Neuron (in vitro differentiated cells): ENCODE data around the gene SPDEF.

Experiments used
- H2AFZ ChIP-seq: one replicate; pipeline ENCODE4 v1.6.1; 2013; ENCODE audit warnings: low read depth, mild to moderate bottlenecking, inconsistent platforms, low read length, moderate library complexity
- H3K27me3 ChIP-seq: one replicate; pipeline ENCODE4 v1.6.1; 2013; ENCODE audit warnings: low read length; ENCODE audit not compliant: insufficient read depth
- H3K36me3 ChIP-seq: one replicate; pipeline ENCODE4 v1.6.1; 2013; ENCODE audit warnings: low read length; ENCODE audit not compliant: insufficient read depth
- H3K4me1 ChIP-seq: one replicate; pipeline ENCODE4 v1.6.1; 2013; ENCODE audit warnings: low read length; ENCODE audit not compliant: insufficient read depth
- H3K4me3 ChIP-seq: 2 replicates; pipeline ENCODE4 v1.5.1; 2013; ENCODE audit warnings: mild to moderate bottlenecking, low read length, moderate library complexity
- H3K9me3 ChIP-seq: one replicate; pipeline ENCODE4 v1.6.1; 2013; ENCODE audit warnings: low read length

SPDEF gene

DNA sequence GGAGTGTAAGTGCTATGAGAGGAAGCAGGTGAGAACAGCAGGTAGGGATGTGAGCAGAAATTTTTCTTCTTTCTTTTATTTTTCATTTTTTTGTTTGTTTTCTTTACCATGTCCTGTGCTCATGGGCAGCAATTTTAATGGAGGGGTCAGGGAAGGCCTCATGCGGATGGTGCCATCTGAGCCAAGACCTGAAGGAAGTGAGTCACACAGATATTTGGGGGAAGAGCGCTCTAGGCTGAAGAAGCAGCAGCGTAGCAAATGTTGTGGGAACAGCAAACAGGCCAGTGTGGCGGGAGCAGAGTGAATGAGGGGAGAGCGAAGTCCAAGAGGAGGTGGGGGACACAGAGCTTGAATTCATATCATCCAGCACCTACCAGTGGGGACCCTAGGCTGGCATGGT lies 12.7 kb downstream of the SPDEF start:
- H3K9me3 ChIP-seq: no peaks in the 10 kb centered on the region
- H3K4me3 ChIP-seq: no peak overlapping the region
- peaks cover 12% of the 10 kb centered on the region for H3K27me3 ChIP-seq
- H2AFZ ChIP-seq: no peak overlapping the region
- no peaks in the 10 kb centered on the region for H3K4me1 ChIP-seq
- no peaks in the 10 kb centered on the region for H3K36me3 ChIP-seq

DNA sequence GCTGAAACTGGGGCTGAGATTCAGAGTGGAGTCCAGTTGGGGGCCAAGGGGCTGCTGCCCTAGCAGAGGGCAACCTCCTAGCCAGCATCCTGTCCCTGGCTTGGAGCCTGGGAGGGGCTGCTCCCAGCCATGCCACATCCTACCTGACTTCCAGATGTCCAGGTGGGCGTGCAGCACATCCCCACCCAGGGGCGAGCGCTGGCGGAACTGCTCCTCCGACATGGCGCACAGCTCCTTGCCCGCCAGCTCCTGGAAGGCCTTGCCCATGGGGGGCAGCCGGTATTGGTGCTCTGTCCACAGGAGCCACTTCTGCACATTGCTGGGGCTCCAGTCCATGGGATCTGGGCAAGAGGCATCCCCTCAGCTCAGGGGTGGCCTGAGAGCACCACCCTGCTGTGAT lies 15.3 kb downstream of the SPDEF start:
- Histone ChIP-seq H2AFZ (no peak overlapping the region), H3K27me3 (peaks cover 22% of the 10 kb centered on the region), H3K36me3 (no peaks in the 10 kb centered on the region), H3K4me1 (no peaks in the 10 kb centered on the region), H3K9me3 (no peaks in the 10 kb centered on the region), H3K4me3 (no peak overlapping the region)

DNA sequence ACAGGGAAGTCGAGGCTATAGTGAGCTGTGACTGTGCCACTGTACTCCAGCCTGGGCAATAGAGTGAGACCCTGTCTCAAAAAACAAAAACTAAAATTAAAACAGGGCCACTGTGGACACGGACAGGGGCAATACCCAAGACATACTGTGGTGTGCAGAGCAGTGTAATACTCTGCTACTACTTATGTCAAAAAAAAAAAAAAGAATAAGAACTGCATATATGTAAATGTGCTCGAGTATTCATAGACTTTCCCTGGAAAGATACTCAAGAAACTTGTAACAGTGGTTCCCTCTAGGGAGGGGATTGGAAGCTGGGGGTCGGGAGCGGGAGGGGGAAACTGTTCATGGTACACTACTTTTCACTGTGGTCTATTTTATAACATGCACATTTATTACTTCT lies 15.9 kb downstream of the SPDEF start:
- Histone ChIP-seq H3K27me3 (peaks cover 28% of the 10 kb centered on the region), H3K4me3 (no peak overlapping the region), H3K36me3 (no peaks in the 10 kb centered on the region), H3K9me3 (no peaks in the 10 kb centered on the region), H2AFZ (no peak overlapping the region), H3K4me1 (no peaks in the 10 kb centered on the region)

DNA sequence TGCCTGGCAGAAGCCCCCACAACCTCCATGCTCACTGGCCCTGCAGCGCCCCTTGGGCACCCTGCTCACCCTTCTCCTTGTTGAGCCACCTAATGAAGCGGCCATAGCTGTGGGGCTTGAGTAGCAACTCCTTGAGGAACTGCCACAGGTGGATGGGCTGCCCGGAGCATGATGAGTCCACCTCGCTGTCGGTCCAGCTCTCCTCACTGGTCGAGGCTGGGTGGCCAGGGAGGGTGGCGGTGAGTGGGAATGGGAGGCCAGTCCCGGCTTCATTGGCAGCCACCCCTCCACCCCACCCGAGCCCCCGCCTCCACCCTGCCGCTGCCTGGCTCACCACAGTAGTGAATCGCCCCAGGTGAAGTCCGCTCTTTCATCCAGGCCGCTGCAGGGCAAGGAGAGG lies 16.9 kb downstream of the SPDEF start:
- Histone ChIP-seq H3K27me3 (peaks cover 34% of the 10 kb centered on the region), H3K9me3 (no peaks in the 10 kb centered on the region), H3K4me1 (no peaks in the 10 kb centered on the region), H2AFZ (no peak overlapping the region), H3K4me3 (no peak overlapping the region), H3K36me3 (no peaks in the 10 kb centered on the region)

DNA sequence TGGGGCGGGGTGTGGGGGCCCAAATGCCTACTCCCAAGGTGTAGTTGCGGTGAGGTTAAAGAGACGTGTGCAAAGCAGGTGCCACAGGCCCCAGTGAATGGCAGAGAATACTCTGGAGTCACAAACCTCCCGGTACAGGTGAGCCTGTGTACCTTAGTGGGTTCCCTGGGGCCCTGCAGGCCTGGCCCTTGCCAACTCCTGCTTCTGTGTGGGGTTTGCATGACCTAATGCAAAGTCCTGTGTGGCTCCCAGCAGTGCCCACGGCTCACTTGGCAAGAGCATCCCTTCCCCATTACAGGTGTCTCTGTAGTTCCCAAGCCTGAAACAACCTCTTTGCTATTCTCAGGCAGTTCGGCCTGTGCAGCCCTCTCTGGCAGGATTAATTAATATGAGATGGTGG lies 17.5 kb downstream of the SPDEF start:
- H2AFZ ChIP-seq: no peak overlapping the region
- no peaks in the 10 kb centered on the region for H3K4me1 ChIP-seq
- no peaks in the 10 kb centered on the region for H3K9me3 ChIP-seq
- H3K36me3 ChIP-seq: no peaks in the 10 kb centered on the region
- peaks cover 30% of the 10 kb centered on the region for H3K27me3 ChIP-seq
- no peak overlapping the region for H3K4me3 ChIP-seq

DNA sequence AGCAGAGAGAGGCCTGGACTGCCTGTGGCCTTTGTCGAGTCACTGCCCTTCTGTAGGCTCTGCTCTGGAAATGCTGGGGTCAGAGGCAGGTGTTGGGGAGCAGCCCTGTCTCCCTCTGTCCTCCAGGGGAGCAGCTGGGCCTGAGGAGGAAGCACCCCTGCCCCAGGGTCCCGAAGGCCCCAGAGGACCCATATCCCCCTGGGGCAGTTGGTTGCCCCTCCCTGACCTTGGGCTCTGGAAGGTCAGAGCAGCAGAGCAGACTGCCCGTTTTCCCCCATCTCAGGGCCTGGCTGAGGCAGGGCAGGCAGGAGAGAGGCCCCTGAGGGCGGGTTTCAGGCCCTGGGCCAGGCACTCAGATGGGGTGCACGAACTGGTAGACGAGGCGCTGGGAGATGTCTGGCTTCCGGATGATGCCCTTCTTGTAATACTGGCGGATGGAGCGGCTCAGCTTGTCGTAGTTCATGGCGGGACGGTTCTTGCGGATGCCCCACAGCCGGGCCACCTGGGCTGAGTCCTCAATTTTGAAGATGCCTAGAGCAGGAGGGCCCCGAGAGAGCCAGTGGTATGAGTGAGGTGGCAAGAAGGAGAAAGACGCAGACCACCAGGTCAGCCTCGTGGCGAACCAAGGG lies 18.1 kb downstream of the SPDEF start:
- H3K4me1 ChIP-seq: no peaks in the 10 kb centered on the region
- no peaks in the 10 kb centered on the region for H3K36me3 ChIP-seq
- peaks cover 30% of the 10 kb centered on the region for H3K27me3 ChIP-seq

DNA sequence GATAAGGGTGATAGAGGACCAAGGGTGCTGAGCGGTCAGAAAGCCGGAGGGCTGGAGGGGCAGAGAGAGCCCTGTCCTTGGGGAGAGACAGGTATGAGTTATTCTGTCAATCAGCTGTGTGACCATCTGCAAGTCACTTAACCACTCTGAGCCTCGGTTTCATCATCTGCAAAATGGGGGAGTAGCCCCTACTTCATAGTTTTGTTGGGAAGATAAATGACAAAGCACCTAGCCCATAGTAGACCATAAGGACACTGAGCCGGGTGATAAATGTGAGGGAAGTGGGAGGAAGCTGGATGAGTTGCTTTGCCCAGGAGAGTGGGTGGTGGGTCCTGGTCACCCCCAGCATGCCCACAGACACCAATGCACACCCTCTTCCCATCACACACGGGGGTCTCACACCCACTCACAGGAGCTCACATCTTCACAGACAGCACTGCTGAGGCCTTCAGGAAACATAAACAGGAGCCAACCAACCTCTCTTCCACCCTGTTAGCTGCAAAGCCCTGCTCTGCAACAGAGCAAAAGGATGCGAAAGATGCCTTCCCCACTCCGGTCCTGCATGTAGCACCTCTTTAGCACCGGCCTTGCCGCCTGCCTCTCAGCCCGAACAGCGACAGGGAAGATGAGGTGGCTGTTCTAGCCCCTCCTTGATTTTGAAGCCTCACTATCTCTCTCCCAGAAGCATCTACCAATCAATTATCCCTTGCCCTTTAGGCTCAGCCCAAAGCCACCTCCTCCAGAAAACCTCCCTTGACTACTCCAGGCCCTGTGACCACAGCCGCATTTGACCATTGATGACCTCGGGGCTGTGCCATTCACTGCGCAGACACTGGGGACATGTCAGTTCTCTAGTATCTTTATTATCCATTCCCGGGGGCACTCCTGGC lies 18.9 kb downstream of the SPDEF start:
- H3K36me3 ChIP-seq: no peaks in the 10 kb centered on the region
- H3K27me3 ChIP-seq: peaks cover 30% of the 10 kb centered on the region
- no peaks in the 10 kb centered on the region for H3K4me1 ChIP-seq
- H3K9me3 ChIP-seq: no peaks in the 10 kb centered on the region
- H3K4me3 ChIP-seq: no peak overlapping the region
- H2AFZ ChIP-seq: no peak overlapping the region

More for the DNA sequence above, 18.1 kb downstream of the SPDEF start:
- H3K9me3 ChIP-seq: no peaks in the 10 kb centered on the region
- no peak overlapping the region for H2AFZ ChIP-seq
- H3K4me3 ChIP-seq: no peak overlapping the region

DNA sequence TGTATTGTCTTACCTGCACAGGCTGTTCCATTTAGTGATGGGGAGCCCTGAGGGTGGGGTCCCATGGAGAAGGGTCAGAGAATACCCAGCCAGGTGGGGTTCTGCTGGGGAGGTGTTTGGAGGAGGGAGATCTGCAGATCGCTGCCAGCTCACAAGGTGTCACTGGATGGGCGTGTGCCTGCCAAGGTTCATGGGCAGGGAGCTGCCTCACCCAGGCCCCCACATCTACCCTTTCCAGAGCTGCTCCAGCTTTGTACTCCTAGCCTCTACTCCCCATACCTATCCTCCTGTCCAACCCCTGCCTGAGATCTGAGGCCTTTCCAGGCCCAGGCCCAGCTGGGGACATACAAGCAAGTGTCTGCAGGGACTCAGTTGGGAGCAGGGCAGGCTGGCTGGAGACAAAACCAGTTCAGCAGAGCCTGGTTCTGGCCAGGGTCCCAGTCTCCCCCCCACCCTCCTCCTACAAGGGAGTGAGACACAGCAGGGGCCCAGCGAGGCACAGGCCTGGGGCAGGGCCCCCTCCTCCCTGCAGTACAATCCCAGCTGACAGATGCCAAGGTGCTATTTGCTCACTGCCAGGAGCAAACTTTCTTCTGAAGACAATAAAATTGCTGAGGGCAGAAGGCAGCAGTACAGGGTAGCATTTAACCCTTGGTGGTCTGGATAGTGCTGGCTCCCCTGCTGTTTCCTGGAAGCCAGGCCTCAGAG lies 19.7 kb downstream of the SPDEF start:
- H3K4me1 ChIP-seq: no peaks in the 10 kb centered on the region
- H3K4me3 ChIP-seq: no peak overlapping the region
- peaks cover 30% of the 10 kb centered on the region for H3K27me3 ChIP-seq
- H3K9me3 ChIP-seq: no peaks in the 10 kb centered on the region
- H3K36me3 ChIP-seq: no peaks in the 10 kb centered on the region
- H2AFZ ChIP-seq: no peak overlapping the region

DNA sequence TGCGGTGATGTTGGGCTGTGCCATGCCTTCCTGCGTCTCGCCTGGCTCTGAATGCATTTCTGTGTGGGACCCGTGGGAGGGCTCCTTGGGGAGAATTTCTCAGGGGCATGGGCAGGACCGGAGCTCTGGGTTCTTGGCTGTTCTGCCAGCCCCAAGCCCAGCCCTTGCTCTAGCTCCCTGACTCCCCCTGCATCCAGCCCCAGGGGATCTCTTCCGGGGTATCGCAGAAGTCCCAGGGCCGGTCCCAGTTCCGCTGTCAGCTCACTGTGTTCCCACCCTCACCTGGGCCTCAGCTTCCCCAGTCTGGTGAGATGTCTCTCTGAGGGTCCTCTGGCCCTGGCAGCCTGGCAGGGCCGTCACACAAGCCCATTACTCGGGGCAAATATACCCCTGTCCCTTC lies 20.5 kb downstream of the SPDEF start:
- no peak overlapping the region for H3K4me3 ChIP-seq
- no peaks in the 10 kb centered on the region for H3K36me3 ChIP-seq
- no peak overlapping the region for H2AFZ ChIP-seq
- H3K27me3 ChIP-seq: peaks cover 30% of the 10 kb centered on the region
- H3K9me3 ChIP-seq: no peaks in the 10 kb centered on the region
- no peaks in the 10 kb centered on the region for H3K4me1 ChIP-seq

DNA sequence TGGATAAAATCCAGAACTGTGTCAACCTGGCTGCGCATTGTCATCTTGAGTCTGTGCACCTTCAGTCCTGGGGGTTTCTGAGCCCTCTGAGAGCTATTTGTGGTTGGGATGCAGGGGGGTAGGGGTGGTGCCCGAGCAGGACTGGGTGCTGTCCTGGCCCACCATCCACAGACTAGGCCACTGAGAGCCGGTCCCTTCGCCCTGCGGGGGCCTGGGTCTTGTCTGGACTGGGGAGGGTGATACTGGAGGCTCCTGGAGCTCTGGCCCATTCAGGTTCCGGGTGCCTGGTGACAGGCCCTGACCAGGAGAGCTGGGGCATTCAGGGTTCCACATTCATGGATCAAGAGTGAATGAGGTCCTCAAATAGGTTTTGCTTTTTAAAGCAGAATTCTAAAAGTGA lies 20.9 kb downstream of the SPDEF start:
- Histone ChIP-seq H3K27me3 (peaks cover 30% of the 10 kb centered on the region), H3K4me1 (no peaks in the 10 kb centered on the region), H3K9me3 (no peaks in the 10 kb centered on the region), H3K4me3 (no peak overlapping the region), H3K36me3 (no peaks in the 10 kb centered on the region), H2AFZ (no peak overlapping the region)

DNA sequence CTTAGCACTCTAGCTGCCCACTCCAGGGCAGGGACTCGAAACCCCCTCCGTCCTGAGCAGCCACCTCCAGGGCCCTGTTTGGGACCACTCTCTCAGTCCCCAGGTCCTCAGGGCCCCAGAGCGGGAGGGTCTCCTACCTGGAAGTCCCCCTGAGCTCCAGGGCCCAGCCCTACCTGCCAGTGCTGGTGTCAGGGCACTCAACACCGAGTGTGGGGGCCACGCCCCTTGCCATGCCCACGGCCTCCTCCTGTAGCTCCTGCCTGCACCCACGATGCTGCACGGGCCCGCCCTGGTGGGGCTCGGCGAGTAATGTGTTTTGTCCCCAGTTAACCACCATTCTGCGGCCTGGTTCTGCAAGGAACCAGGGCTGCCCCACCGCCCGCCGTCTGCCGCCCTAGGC lies 21.5 kb downstream of the SPDEF start:
- Histone ChIP-seq H3K27me3 (peaks cover 32% of the 10 kb centered on the region), H3K9me3 (no peaks in the 10 kb centered on the region), H3K36me3 (no peaks in the 10 kb centered on the region), H3K4me3 (no peak overlapping the region), H3K4me1 (no peaks in the 10 kb centered on the region), H2AFZ (no peak overlapping the region)

DNA sequence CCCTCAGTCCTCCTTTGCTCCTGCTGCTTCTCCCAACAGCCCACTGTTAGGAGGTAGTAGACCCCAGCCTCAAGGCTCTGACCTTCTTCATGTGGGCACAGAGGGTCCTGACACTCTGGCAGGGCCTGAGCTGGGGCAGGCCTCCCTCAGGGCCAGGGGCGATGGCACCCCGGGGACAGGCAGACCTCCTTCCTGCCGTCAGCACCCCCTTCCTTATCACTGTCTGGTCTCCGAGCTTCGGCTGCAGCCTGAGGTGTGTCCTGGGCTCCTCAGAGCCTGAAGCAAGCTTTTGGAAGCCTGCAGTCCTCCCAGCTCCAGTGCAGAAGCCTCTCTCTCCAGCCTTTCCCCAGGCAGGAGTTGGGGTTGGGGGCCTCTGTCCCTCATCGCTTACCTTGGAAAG lies 22.0 kb downstream of the SPDEF start:
- Histone ChIP-seq H3K36me3 (no peaks in the 10 kb centered on the region), H3K4me1 (no peaks in the 10 kb centered on the region), H3K27me3 (peaks cover 32% of the 10 kb centered on the region), H3K4me3 (no peak overlapping the region), H3K9me3 (no peaks in the 10 kb centered on the region), H2AFZ (no peak overlapping the region)

DNA sequence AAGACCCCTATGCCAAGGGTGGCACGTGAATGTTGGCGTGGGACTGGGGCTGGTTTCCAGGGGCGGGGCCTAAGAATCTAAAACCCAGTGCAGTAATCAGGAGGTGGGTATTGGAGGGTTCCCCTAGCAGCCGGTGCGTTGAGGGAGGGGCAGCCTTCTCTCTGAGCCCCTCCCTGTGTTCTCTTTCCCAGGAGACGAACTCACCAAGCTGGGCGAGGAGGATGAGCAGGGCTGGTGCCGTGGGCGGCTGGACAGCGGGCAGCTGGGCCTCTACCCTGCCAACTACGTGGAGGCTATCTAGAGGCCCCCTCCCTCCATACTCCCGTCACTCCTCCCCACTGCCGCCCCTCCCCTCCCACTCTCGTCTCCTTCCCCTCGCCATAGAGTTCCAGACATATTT lies 23.9 kb downstream of the SPDEF start:
- H2AFZ ChIP-seq: no peak overlapping the region
- no peaks in the 10 kb centered on the region for H3K36me3 ChIP-seq
- peaks cover 20% of the 10 kb centered on the region for H3K27me3 ChIP-seq
- H3K9me3 ChIP-seq: no peaks in the 10 kb centered on the region
- H3K4me3 ChIP-seq: no peak overlapping the region
- no peaks in the 10 kb centered on the region for H3K4me1 ChIP-seq
